ENCODE results near the gene SPATA22. TPM values are rescaled to one million over a fixed set of nuclear protein-coding genes. Genes with fewer than 3 reads are reported as not detected.
A peak's percentile ranks its signal among the peaks of the same experiment; 100 is the strongest.
"Not testable (repeated sequence)": the region's sequence is repeated elsewhere in the genome, so short reads cannot be mapped to it uniquely, and the experiment has no call there.

The SPATA22 gene
- total RNA-seq, 2 experiments from 2014 or later, result not detected

GRCh38 chr17:3400055-3400454, 71.6 kb downstream of the SPATA22 start:
- TF ChIP-seq, protein P1, sequence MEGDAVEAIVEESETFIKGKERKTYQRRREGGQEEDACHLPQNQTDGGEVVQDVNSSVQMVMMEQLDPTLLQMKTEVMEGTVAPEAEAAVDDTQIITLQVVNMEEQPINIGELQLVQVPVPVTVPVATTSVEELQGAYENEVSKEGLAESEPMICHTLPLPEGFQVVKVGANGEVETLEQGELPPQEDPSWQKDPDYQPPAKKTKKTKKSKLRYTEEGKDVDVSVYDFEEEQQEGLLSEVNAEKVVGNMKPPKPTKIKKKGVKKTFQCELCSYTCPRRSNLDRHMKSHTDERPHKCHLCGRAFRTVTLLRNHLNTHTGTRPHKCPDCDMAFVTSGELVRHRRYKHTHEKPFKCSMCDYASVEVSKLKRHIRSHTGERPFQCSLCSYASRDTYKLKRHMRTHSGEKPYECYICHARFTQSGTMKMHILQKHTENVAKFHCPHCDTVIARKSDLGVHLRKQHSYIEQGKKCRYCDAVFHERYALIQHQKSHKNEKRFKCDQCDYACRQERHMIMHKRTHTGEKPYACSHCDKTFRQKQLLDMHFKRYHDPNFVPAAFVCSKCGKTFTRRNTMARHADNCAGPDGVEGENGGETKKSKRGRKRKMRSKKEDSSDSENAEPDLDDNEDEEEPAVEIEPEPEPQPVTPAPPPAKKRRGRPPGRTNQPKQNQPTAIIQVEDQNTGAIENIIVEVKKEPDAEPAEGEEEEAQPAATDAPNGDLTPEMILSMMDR (IDR thresholded peaks at IDR 0.05), result no peak
- intact Hi-C loops (cut with micrococcal nuclease), result no loop called here
- Mint-ChIP-seq H3K27me3 (peaks cover 7% of the 10 kb centered on the region), H3K27ac (no peak overlapping the region), H3K9me3 (no peaks in the 10 kb centered on the region), H3K36me3 (ENCODE audit: low read depth) (no peaks in the 10 kb centered on the region), H3K4me3 (no peak overlapping the region), H3K4me1 (ENCODE audit: low read depth) (no peaks in the 10 kb centered on the region)
- POLR2A ChIA-PET, result no interaction called here
- CTCF ChIA-PET, result no interaction called here
- no peak for ATAC-seq
- no peak for DNase-seq

DNA sequence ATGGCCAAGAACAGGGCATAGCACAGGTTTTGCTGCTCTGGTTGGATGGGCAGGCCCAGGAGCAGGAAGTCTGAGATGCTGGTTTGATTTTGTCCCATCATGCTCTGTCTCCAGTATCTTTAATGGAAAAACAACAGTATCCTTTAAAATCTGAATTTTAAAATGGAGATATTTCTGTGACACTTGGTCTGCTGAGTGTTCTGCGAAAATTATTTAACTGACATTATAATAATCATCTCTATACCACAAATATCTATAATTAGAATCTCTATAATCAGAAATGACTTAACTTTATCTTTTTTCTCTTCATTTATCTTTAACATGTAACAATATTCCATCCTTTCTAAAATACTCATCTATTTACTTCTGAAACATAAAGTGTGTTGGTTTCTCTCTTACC, 73.3 kb downstream of the SPATA22 start, which contains the start of gene OR1E1:
Gene OR1E1 (minus strand): TSS at position 101 of the 400 bp plus-strand sequence. CDS start 0 bp downstream, at position 101.
- POLR2A ChIA-PET, result no interaction called here
- intact Hi-C loops (cut with micrococcal nuclease), result no loop called here
- DNase-seq (no peak), ATAC-seq (no peak)
- no peaks in the 10 kb centered on the region for H3K9me3 Mint-ChIP-seq
- H3K4me1 Mint-ChIP-seq (ENCODE audit: low read depth), result no peaks in the 10 kb centered on the region
- H3K27me3 Mint-ChIP-seq, result peaks cover 9% of the 10 kb centered on the region
- CTCF ChIA-PET, result no interaction called here
- H3K4me3 Mint-ChIP-seq, result no peak within 1 kb of the TSS
- TF ChIP-seq, protein P1 (IDR thresholded peaks at IDR 0.05), result no peak
- H3K36me3 Mint-ChIP-seq (ENCODE audit: low read depth), result no peaks in the 10 kb centered on the region
- no peak within 1 kb of the TSS for H3K27ac Mint-ChIP-seq

DNA sequence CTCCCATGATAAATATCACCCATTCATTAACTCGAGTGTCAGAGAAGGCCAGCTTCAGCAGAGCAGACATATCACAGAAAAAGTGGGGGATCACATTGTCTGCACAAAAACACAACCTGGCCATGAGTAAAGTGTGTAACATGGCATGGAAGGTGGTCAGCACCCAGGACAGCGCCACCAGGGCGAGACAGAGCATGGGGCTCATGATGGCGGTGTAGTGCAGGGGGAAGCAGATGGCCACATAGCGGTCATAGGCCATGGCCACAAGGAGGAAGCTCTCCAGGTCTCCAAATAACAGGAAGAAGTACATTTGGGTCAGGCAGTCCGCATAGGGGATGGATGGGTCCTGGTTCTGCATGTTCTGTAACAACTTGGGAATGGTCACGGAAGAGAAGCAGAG, 73.8 kb downstream of the SPATA22 start:
- H3K9me3 Mint-ChIP-seq; ATAC-seq; H3K27me3 Mint-ChIP-seq; intact Hi-C loops (cut with micrococcal nuclease); H3K4me3 Mint-ChIP-seq; H3K27ac Mint-ChIP-seq; H3K4me1 Mint-ChIP-seq (ENCODE audit: low read depth); POLR2A ChIA-PET; H3K36me3 Mint-ChIP-seq (ENCODE audit: low read depth); CTCF ChIA-PET: not testable (repeated sequence)
- DNase-seq, result peak; percentile 16

Other genes starting within 250 kb of the SPATA22 start
- gene OR3A1, start 173.5 kb downstream of the SPATA22 start, total RNA-seq, result under 1 TPM in 1 of 2 experiments, not detected in 1; 0.29 TPM
- gene OR3A2, start 85.5 kb downstream of the SPATA22 start, total RNA-seq, result 1 to 10 TPM; 1.8 to 2.7 TPM
- not detected for gene OR1E1, start 73.4 kb downstream of the SPATA22 start, total RNA-seq
- not detected for gene OR3A3, start 60.4 kb downstream of the SPATA22 start, total RNA-seq
- not detected for gene OR1E2, start 38.0 kb downstream of the SPATA22 start, total RNA-seq
- gene ASPA, start 4.2 kb upstream of the SPATA22 start, total RNA-seq, result not detected
- gene TRPV3, start 86.0 kb upstream of the SPATA22 start, total RNA-seq, result under 1 TPM; 0.25 to 0.67 TPM
- gene TRPV1, start 137.6 kb upstream of the SPATA22 start, total RNA-seq, result 1 to 10 TPM; 2.1 to 2.7 TPM
- gene SHPK, start 164.4 kb upstream of the SPATA22 start, total RNA-seq, result 10 to 100 TPM; 10.0 TPM
- gene CTNS, start 164.9 kb upstream of the SPATA22 start, total RNA-seq, result 1 to 10 TPM; 6.4 to 9.3 TPM
- 10 to 100 TPM; 14.3 to 15.1 TPM for gene TAX1BP3, start 196.8 kb upstream of the SPATA22 start, total RNA-seq
- 10 to 100 TPM; 50.8 to 58.7 TPM for gene EMC6, start 197.0 kb upstream of the SPATA22 start, total RNA-seq
- gene P2RX5, start 224.3 kb upstream of the SPATA22 start, total RNA-seq, result 10 to 100 TPM; 35.7 to 39.5 TPM